ENCODE results near the gene C10orf143.

- TF ChIP-seq ZNF274 (IDR thresholded peaks at IDR 0.05; ENCODE audit: low read length) (no peak), ZNF274 (tag by site-specific recombination; IDR thresholded peaks at IDR 0.05; ENCODE audit: borderline replicate concordance) (no peak), CTCF (tag by site-specific recombination; IDR thresholded peaks at IDR 0.05) (no peak), PRDM10 (tag by site-specific recombination; IDR thresholded peaks at IDR 0.05) (no peak), REST (tag by site-specific recombination; IDR thresholded peaks at IDR 0.05) (no peak), ZNF501 (tag by site-specific recombination; IDR thresholded peaks at IDR 0.05) (no peak), ATF2 (tag by site-specific recombination; IDR thresholded peaks at IDR 0.05; ENCODE audit: low read depth) (no peak)
Observed at GRCh38 chr10:130061760-130062159, 48.9 kb downstream of the C10orf143 start.

Data from HEK293 (cell line).